Measurements from ENCODE around the gene CCR7. TPM values are rescaled to one million over a fixed set of nuclear protein-coding genes. Genes with fewer than 3 reads are reported as not detected.

CCR7 gene
- total RNA-seq, 4 donors from 2014 or later = 0.11 TPM; not detected in 3

GRCh38 chr17:40520991-40521453 lies 44.2 kb downstream of the CCR7 start:
- no peaks in the 10 kb centered on the region for H3K27me3 ChIP-seq
- intact Hi-C loops (cut with DNase I; ENCODE audit: low total_unique reads) = no loop called here
- peak in 1 of 2 donors; percentile 7 for DNase-seq
- ATAC-seq = no peak
- H3K9me3 ChIP-seq = no peaks in the 10 kb centered on the region
- in situ Hi-C loops (cut with MboI; ENCODE audit: low sequenced_read_pairs in 4 of 4) = no loop called here
- no peak overlapping the region for H3K27ac ChIP-seq
- H3K4me1 ChIP-seq = no peaks in the 10 kb centered on the region
- H3K4me3 ChIP-seq = no peak overlapping the region
- TF ChIP-seq POLR2A (IDR thresholded peaks at IDR 0.05) = no peak
- TF ChIP-seq, protein P1, sequence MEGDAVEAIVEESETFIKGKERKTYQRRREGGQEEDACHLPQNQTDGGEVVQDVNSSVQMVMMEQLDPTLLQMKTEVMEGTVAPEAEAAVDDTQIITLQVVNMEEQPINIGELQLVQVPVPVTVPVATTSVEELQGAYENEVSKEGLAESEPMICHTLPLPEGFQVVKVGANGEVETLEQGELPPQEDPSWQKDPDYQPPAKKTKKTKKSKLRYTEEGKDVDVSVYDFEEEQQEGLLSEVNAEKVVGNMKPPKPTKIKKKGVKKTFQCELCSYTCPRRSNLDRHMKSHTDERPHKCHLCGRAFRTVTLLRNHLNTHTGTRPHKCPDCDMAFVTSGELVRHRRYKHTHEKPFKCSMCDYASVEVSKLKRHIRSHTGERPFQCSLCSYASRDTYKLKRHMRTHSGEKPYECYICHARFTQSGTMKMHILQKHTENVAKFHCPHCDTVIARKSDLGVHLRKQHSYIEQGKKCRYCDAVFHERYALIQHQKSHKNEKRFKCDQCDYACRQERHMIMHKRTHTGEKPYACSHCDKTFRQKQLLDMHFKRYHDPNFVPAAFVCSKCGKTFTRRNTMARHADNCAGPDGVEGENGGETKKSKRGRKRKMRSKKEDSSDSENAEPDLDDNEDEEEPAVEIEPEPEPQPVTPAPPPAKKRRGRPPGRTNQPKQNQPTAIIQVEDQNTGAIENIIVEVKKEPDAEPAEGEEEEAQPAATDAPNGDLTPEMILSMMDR (IDR thresholded peaks at IDR 0.05 in 4 of 5, conservative IDR thresholded peaks at IDR 0.05 in 1 of 5) = no peak
- H3K36me3 ChIP-seq = no peaks in the 10 kb centered on the region

DNA sequence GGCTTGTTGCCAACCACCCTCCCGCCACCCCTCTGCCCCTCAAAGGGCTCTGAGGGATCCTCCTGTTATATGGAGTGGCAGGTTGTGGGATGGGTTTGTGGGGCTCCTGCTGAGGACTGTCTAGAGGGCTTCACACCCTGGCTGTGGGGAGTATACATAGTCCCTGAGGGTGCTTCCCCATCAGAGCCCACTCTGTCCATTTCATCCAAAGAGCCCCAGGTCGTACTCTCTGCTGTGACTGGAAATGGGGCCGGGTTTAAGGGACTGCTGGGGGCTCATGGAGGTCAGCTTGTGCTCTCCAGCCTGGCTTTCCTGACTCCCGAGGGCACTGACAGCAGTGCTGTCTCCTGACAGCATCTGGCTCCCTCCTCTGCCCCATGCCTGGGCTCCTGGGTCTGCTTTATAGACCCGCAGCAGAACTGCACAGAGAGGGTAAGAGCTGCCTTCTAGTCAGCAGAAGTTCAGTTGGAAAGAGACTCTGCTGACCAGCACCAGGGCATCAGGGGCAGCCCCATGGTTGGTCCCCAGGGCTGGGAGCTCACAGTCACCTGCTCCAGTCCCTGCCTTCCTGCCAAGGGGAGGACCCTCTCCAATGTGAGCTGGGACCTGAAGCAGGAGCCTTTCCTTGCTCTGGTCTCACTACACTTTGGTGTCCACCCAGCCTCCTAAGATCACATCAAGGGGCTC lies 46.0 kb downstream of the CCR7 start:
- Histone ChIP-seq H3K4me1 (no peaks in the 10 kb centered on the region), H3K36me3 (no peaks in the 10 kb centered on the region), H3K27ac (no peak overlapping the region), H3K4me3 (no peak overlapping the region), H3K27me3 (no peaks in the 10 kb centered on the region), H3K9me3 (no peaks in the 10 kb centered on the region)
- DNase-seq = peak in 1 of 2 donors; percentile 4
- ATAC-seq = no peak
- in situ Hi-C loops (cut with MboI; ENCODE audit: low sequenced_read_pairs in 4 of 4) = no loop called here
- intact Hi-C loops (cut with DNase I; ENCODE audit: low total_unique reads) = no loop called here
- no peak for TF ChIP-seq POLR2A (IDR thresholded peaks at IDR 0.05)
- TF ChIP-seq, protein P1 (IDR thresholded peaks at IDR 0.05 in 4 of 5, conservative IDR thresholded peaks at IDR 0.05 in 1 of 5) = no peak

- in situ Hi-C loops (cut with MboI; ENCODE audit: low sequenced_read_pairs in 4 of 4) (no loop called here), intact Hi-C loops (cut with DNase I; ENCODE audit: low total_unique reads) (no loop called here)
- no peak for TF ChIP-seq POLR2A (IDR thresholded peaks at IDR 0.05)
- TF ChIP-seq, protein P1 (IDR thresholded peaks at IDR 0.05 in 4 of 5, conservative IDR thresholded peaks at IDR 0.05 in 1 of 5) = no peak
- no peaks in the 10 kb centered on the region for H3K4me1 ChIP-seq
- no peak overlapping the region for H3K4me3 ChIP-seq
- no peak for ATAC-seq
- H3K27ac ChIP-seq = no peak overlapping the region
- no peaks in the 10 kb centered on the region for H3K27me3 ChIP-seq
- peak in 1 of 2 donors; percentile 12 for DNase-seq
- no peaks in the 10 kb centered on the region for H3K36me3 ChIP-seq
- no peaks in the 10 kb centered on the region for H3K9me3 ChIP-seq
These were observed 46.7 kb downstream of the CCR7 start for GRCh38 chr17:40518401-40519088.

DNA sequence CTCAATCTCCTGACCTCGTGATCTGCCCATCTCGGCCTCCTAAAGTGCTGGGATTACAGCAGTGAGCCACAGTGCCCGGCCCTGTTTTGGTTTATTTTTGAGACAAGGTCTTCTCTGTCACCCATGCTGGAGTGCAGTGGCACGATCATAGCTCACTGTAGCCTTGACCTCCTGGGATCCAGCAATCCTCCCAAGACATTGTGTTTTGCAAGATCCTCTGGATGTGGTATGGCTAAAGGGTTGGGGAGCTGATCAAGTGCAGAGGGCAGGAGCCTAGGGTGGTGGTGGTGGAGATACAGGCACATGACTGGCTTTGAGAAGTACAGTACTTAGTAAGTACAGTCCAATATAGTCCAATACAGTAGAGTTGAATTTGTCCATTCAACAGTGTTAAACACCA lies 47.3 kb downstream of the CCR7 start:
- intact Hi-C loops (cut with DNase I; ENCODE audit: low total_unique reads) = no loop called here

More for the DNA sequence above, 47.3 kb downstream of the CCR7 start:
- in situ Hi-C loops (cut with MboI; ENCODE audit: low sequenced_read_pairs in 4 of 4) = no loop called here
- no peak for TF ChIP-seq POLR2A (IDR thresholded peaks at IDR 0.05)
- TF ChIP-seq, protein P1 (IDR thresholded peaks at IDR 0.05 in 4 of 5, conservative IDR thresholded peaks at IDR 0.05 in 1 of 5) = no peak
- H3K4me3 ChIP-seq = no peak overlapping the region
- H3K9me3 ChIP-seq = no peaks in the 10 kb centered on the region
- no peak for DNase-seq
- H3K27ac ChIP-seq = no peak overlapping the region
- no peak for ATAC-seq
- no peaks in the 10 kb centered on the region for H3K4me1 ChIP-seq
- no peaks in the 10 kb centered on the region for H3K36me3 ChIP-seq
- no peaks in the 10 kb centered on the region for H3K27me3 ChIP-seq

All from gastrocnemius medialis (tissue), 4 donors.